PC-3 (cell line): ENCODE results near the gene DOCK4. TPM values are rescaled to one million over a fixed set of nuclear protein-coding genes. Genes with fewer than 3 reads are reported as not detected.
"Not testable (repeated sequence)": the region's sequence is repeated elsewhere in the genome, so short reads cannot be mapped to it uniquely, and the experiment has no call there.

Source experiments
- ATAC-seq: fragments of 200-7000 bp; cut with Tn5 transposase; 2 replicates; pipeline ENCODE4 v1.9.1; 2020; ENCODE audit warnings: mild to moderate bottlenecking, moderate library complexity
- BruUV-seq: library from RNA; stranded (reverse); fragments of 400-500 nt; replicated peaks from 2 replicates; lab custom pipeline; 2021; lab: Mats Ljungman, UMichigan
- CTCF ChIA-PET: fragments of 300-600 bp; sonication (Branson Sonifier 250); formaldehyde crosslinking; loops from one replicate; lab custom pipeline; 2022; ENCODE audit warnings: antibody characterized with exemption; lab: Charles Lee
- POLR2A ChIA-PET: fragments of 300-600 bp; sonication (Branson Sonifier 250); formaldehyde crosslinking; loops from one replicate; lab custom pipeline; 2022; ENCODE audit warnings: antibody characterized with exemption; ENCODE audit not compliant: unreplicated experiment; lab: Charles Lee
- DNase-seq: peaks from one replicate; pipeline ENCODE4 v3.0.0-alpha.2; 2015
- H2AFZ ChIP-seq: fragments of 300-600 bp; sonication (generic); 2 replicates; pipeline ENCODE4 v1.6.0; 2016; ENCODE audit warnings: antibody characterized with exemption, low read length
- H3F3A ChIP-seq: fragments of 300-600 bp; sonication (generic); one replicate; pipeline ENCODE4 v1.6.0; 2017; ENCODE audit warnings: antibody characterized with exemption, low read length, control low read depth, mild to moderate bottlenecking; ENCODE audit not compliant: unreplicated experiment
- H3K27ac ChIP-seq: fragments of 300-600 bp; sonication (generic); 2 replicates; pipeline ENCODE4 v1.5.1; 2016; ENCODE audit warnings: mild to moderate bottlenecking, low read length
- H3K27me3 ChIP-seq: fragments of 300-600 bp; sonication (generic); 2 replicates; pipeline ENCODE4 v1.6.1; 2016; ENCODE audit warnings: low read length, mixed read lengths
- H3K36me3 ChIP-seq: fragments of 300-600 bp; sonication (generic); 2 replicates; pipeline ENCODE4 v1.6.1; 2016; ENCODE audit warnings: low read depth, mixed run types, low read length, mixed read lengths
- H3K4me1 ChIP-seq: fragments of 300-600 bp; sonication (generic); 2 replicates; pipeline ENCODE4 v1.5.1; 2016; ENCODE audit warnings: low read length; ENCODE audit not compliant: insufficient read depth
- H3K4me2 ChIP-seq: fragments of 300-600 bp; sonication (generic); 2 replicates; pipeline ENCODE4 v1.6.0; 2016; ENCODE audit warnings: low read length
- H3K4me3 ChIP-seq: fragments of 300-600 bp; sonication (generic); 2 replicates; pipeline ENCODE4 v1.5.1; 2016; ENCODE audit warnings: mild to moderate bottlenecking, low read length, mixed read lengths
- H3K79me2 ChIP-seq: fragments of 300-600 bp; sonication (generic); 2 replicates; pipeline ENCODE4 v1.6.1; 2017; ENCODE audit warnings: low read length, mixed read lengths
- H3K9ac ChIP-seq: fragments of 300-600 bp; sonication (generic); 2 replicates; pipeline ENCODE4 v1.6.0; 2016; ENCODE audit warnings: mild to moderate bottlenecking, low read length
- H3K9me2 ChIP-seq: fragments of 300-600 bp; sonication (generic); replicated peaks from 2 replicates; pipeline ENCODE4 v1.6.1; 2016; ENCODE audit warnings: mixed run types, low read length, mixed read lengths
- H3K9me3 ChIP-seq: fragments of 300-600 bp; sonication (generic); 2 replicates; pipeline ENCODE4 v1.6.1; 2016; ENCODE audit warnings: low read length, mixed read lengths
- H4K20me1 ChIP-seq: fragments of 300-600 bp; sonication (generic); 2 replicates; pipeline ENCODE4 v1.6.1; 2016; ENCODE audit warnings: low read length, mixed read lengths
- CTCF ChIP-seq: fragments of 300-600 bp; sonication (generic); conservative IDR thresholded peaks from 2 replicates; pipeline ENCODE4 v1.5.1; 2017; ENCODE audit warnings: antibody characterized with exemption, low read depth, mild to moderate bottlenecking, low read length
- EZH2 ChIP-seq: fragments of 300-600 bp; sonication (generic); IDR thresholded peaks from one replicate; pipeline ENCODE4 v1.6.1; 2017; ENCODE audit warnings: antibody characterized with exemption, mild to moderate bottlenecking, low read length; ENCODE audit not compliant: unreplicated experiment
- EZH2phosphoT487 ChIP-seq: fragments of 300-600 bp; sonication (generic); IDR thresholded peaks from 2 replicates; pipeline ENCODE4 v1.6.1; 2018; ENCODE audit warnings: mild to moderate bottlenecking, antibody characterized with exemption, low read length, borderline replicate concordance
- intact Hi-C: fragments of 100-400 bp; cut with micrococcal nuclease; formaldehyde crosslinking; loops from 2 replicates; pipeline ENCODE4 v1.9.0; 2023
- total RNA-seq: library from RNA; depleted of rRNA; stranded (reverse); fragments of >200 nt; gene quantifications from 2 replicates; pipeline ENCODE4 v1.2.3, GENCODE V29; 2014

DOCK4 gene
- total RNA-seq, 1 experiment from 2014 or later: 25.4 TPM

- peak; percentile 71 for DNase-seq
- no peak for TF ChIP-seq CTCF
- TF ChIP-seq EZH2: no peak
- no peak for TF ChIP-seq EZH2phosphoT487
- H3K79me2 ChIP-seq: peaks cover 53% of the 10 kb centered on the region
- H3F3A ChIP-seq: no peaks in the 10 kb centered on the region
- no TSS peak for BruUV-seq
- peaks cover 17% of the 10 kb centered on the region for H3K4me1 ChIP-seq
- H3K27ac ChIP-seq: peak overlapping the region; percentile 13; the same call in 1 of the 2 replicates
- intact Hi-C loops: no loop called here
- H3K4me3 ChIP-seq: no peak overlapping the region
- 0 out of 2 replicates have a peak, but pooled peaks cover 3% of the 10 kb centered on the region for H4K20me1 ChIP-seq
- POLR2A ChIA-PET: interaction anchor here (0.5 kb wide), 1 partner anchor 32 kb away, joined by 4 read pairs; no protein-coding TSS in a partner anchor
- H3K9me2 ChIP-seq: no peaks in the 10 kb centered on the region
- H3K9me3 ChIP-seq: no peaks in the 10 kb centered on the region
- H2AFZ ChIP-seq: no peak overlapping the region
- peak overlapping the region; percentile 38 for H3K4me2 ChIP-seq
- H3K36me3 ChIP-seq: no peaks in the 10 kb centered on the region
- H3K27me3 ChIP-seq: no peaks in the 10 kb centered on the region
- H3K9ac ChIP-seq: no peak overlapping the region
- CTCF ChIA-PET: no interaction called here
- peak; percentile 89 for ATAC-seq
Observed at GRCh38 chr7:112129655-112130323, 76.4 kb downstream of the DOCK4 start.

GRCh38 chr7:112128461-112129425 lies 77.5 kb downstream of the DOCK4 start:
- peak overlapping the region; percentile 38 for H3K4me2 ChIP-seq
- H3K4me1 ChIP-seq: peaks cover 17% of the 10 kb centered on the region
- POLR2A ChIA-PET: interaction anchor here (0.5 kb wide), 1 partner anchor 31 kb away, joined by 4 read pairs; no protein-coding TSS in a partner anchor
- peaks cover 53% of the 10 kb centered on the region for H3K79me2 ChIP-seq
- H3K9ac ChIP-seq, H3K9me2 ChIP-seq, H2AFZ ChIP-seq, intact Hi-C loops, H3K27me3 ChIP-seq, H3K4me3 ChIP-seq, H3K9me3 ChIP-seq, H3F3A ChIP-seq, H3K27ac ChIP-seq, CTCF ChIA-PET, BruUV-seq, H4K20me1 ChIP-seq, DNase-seq, H3K36me3 ChIP-seq, ATAC-seq: not testable (repeated sequence)

GRCh38 chr7:112128041-112128440 lies 78.2 kb downstream of the DOCK4 start:
- H3F3A ChIP-seq, H3K9ac ChIP-seq, CTCF ChIA-PET, DNase-seq, H3K4me3 ChIP-seq, H3K9me3 ChIP-seq, H3K27me3 ChIP-seq, H2AFZ ChIP-seq, H3K36me3 ChIP-seq, H3K27ac ChIP-seq, H4K20me1 ChIP-seq, POLR2A ChIA-PET, ATAC-seq, H3K4me2 ChIP-seq, BruUV-seq, intact Hi-C loops, H3K9me2 ChIP-seq: not testable (repeated sequence)
- peaks cover 53% of the 10 kb centered on the region for H3K79me2 ChIP-seq
- peaks cover 17% of the 10 kb centered on the region for H3K4me1 ChIP-seq
